ENCODE data around the gene DTYMK.
A peak's percentile ranks its signal among the peaks of the same experiment; 100 is the strongest.
"Not testable (repeated sequence)": the region's sequence is repeated elsewhere in the genome, so short reads cannot be mapped to it uniquely, and the experiment has no call there.

The DTYMK gene, protein sequence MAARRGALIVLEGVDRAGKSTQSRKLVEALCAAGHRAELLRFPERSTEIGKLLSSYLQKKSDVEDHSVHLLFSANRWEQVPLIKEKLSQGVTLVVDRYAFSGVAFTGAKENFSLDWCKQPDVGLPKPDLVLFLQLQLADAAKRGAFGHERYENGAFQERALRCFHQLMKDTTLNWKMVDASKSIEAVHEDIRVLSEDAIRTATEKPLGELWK
- 10.0 to 10.7 reads per million in 2 donors for total RNA-seq

DNA sequence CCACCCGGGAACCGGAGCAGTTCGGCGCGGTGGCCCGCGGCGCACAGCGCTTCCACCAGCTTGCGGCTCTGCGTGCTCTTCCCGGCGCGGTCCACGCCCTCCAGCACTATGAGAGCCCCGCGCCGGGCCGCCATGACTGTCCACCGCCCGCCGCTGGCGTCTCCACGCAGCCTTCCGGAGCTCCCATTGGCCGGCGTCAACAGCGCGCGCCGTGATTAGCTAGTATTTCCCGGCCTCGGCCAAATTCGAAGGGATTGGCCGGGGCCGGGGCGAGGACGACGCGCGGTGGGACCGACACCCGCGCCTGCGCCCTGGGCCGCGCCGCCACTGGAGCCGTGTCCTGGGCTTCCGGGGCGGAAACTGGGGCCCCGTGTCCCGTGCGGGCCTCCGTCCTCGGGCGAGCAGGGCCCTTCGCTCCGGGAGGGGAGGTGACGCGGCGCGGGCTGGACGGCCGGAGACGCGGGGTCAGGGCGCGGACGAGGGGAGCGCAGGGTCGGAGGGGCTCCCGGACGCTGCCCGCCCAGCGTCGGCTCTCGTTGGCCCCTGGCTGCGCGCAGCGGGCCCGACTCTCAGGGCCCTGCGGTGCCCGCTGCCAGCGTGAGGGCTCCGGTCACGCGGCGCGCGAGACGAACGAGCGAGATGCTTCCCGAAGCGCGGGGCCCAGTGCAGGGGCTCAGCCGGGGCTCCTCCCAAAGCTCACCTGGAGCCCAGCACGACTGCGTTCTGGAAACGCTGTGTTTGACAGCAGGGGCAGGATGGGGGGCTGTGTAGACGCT lies at the start of gene DTYMK:
Gene DTYMK, minus strand, starts transcription at position 166 of the 776 bp plus-strand sequence. Its CDS starts 32 bp downstream, at position 134.
- peak; percentile 97 for DNase-seq

DNA sequence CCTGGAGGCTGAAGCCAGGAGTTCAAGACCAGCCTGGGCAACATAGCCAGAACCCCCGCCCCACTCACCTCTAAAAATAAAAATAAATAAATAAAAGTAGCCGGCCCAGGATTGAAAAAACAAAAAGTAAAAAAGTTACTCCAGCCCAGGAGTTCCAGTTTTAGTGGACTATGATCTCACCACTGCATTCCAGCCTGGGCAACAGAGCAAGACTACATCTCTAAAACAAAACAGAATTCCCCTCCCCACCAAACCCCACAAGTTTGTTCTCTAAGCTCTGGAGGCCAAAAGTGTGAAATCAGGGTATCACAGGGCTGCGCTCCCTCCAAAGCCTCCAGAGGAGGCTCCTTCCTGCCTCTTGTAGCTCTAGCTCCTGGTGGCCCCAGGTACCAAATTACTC lies 49.5 kb upstream of the DTYMK start:
- DNase-seq: no peak

DNA sequence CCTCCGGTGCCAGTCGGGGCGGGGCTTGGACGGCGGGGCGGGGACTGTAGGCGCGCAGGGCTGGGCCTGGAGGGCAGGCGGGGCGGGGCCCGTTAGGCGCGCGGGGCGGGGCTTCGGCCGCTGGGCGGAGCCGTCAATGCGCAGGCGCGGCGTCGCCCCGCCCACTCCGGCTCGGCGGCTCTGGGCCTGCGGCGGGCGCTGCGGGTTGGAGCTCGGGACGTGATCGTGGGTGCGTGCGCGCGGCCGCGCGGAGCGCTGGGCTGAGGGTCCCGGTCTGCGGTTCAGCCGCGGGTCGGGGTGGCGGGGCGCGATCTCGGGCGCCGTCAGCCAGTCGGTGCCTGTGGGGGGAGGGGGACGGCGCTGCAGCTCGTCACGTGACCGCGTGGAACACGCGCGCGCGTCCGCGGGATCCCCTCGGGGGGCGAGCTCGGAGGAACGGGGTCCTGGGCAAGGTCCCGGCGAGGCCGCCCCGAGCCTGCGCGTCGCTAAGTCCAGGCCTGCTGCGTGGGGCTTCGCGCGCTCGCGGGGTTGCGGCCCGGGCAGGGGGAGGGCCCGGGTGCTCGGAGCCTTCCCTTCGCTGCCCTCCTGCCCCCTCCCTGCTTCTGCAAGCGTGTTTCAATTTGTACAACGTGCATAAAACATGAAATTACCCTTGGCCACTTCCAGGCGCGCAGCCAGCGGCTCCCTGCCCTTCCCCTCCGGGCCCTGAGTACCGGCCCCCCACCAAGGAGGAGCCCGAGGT lies 48.0 kb upstream of the DTYMK start, which contains the start of gene D2HGDH:
Gene D2HGDH, plus strand, starts transcription at position 164 of the 742 bp plus-strand sequence. CDS start 595 bp downstream, outside the sequence.
- peak; percentile 91 for DNase-seq

DNA sequence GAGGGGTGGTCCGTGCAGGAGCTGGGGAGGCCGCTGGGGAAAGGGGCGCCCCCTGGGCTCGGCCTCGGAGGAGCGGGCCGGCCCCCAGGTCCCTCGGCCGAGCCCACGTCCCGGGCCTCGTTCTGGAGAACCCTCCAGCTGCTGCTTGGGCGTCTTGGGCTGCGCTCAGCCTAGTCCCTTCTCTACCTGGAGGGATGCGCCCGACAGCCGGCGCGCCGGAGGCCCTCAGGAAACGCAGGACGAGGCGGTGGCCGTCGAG lies 47.5 kb upstream of the DTYMK start:
- no peak for DNase-seq

DNA sequence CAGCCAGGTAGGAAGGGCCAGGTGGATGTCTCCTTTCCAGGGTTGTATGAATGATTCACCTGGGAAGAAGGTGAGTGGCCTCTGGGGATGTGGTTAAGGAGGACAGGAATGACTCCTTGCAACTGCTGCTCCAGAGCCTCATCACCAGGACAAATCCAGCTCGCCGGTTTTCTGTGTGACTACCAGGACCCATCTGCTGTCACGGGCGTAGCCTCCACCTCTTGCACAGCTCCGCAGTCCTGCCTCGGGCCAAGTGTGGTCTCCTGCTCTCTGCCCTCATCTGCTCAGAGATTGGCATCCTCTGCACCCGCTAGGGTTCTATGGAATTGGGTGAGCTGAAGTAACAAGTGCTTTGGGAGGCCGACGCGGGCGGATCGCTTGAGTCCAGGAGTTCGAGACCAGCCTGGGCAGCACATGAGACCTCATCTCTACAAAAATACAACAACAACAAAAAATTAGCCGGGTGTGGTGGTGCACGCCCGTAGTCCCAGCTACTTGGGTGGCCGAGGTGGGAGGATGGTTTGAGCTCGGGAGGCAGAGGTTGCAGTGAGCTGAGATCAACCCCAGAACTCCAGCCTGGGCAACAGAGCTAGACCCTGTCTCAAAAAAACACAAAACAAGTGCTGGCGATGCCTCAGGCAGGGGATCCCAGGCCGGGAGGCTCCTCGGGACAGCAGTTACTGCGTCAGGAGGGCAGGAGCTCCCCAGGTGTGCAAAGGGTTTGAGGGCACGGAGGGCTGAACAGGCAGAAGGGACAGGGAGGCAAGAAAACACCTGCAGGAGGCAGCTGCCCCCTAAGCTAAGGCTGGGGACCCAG lies 47.0 kb upstream of the DTYMK start:
- DNase-seq: no peak

DNA sequence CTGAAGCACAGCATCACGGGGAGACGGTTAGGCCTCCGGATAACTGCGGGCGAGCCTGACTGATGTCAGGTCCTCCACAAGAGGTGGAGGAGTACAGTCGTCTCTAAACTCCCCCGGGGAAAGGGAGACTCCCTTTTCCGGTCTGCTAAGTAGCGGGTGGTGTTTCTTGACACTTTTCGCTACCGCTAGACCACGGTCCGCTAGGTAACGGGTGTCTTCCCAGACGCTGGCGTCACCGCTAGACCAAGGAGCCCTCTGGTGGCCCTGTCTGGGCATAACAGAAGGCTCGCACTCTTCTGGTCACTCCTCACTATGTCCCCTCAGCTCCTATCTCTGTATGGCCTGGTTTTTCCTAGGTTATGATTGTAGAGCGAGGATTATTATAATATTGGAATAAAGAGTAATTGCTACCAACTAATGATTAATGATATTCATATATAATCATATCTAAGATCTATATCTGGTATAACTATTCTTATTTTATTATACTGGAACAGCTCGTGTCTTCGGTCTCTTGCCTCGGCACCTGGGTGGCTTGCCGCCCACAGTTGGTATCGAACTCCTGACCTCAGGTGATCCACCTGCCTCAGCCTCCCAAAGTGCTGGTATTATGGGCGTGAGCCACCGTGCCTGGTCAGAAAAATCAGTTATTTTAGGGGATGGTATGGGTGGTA lies 46.0 kb upstream of the DTYMK start:
- not testable (repeated sequence) for DNase-seq

DNA sequence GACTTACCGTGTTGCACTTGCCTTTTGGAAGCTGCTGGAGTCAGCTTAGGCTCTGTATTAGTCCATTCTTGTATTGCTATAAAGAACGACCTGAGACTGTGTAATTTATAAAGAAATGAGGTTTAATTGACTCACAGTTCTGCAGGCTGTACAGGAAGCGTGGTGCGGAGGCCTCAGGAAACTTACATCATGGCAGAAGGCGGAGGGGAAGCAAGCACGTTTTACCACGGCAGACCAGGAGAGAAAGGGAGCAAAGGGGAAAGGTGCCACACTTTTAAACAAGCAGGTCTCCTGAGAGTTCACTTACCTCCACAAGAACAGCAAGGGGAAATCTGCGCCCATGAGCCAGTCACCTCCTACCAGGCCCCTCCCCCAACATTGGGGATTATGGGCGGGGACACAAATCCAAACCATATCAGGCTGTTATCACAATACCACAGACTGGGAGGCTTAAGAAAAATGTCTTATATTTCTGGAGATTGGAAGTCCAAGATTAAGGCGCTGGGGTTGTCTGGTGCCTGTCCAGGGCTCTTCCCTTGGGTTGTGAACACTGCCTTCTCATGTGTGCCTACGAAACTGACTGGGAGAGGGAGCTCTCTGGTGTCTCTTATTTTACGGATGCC lies 44.2 kb upstream of the DTYMK start:
- no peak for DNase-seq

DNA sequence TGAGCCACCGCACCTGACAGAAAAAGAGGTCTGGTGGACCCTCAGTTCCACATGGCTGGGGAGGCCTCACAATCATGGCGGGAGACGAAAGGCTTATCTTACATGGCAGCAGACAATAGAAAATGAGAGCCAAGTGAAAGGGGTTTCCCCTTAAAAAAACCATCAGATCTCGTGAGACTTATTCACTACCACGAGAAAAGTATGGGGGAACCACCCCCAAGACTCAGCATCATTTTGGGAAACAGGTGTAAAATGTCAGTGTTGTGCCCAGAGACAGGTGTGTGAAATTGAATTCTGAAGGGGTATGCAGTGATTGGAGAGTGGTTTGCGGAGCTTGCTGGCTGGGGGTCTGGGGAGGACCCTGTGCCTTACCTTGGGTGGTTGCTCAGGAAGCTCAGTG lies 43.3 kb upstream of the DTYMK start:
- DNase-seq: no peak

DNA sequence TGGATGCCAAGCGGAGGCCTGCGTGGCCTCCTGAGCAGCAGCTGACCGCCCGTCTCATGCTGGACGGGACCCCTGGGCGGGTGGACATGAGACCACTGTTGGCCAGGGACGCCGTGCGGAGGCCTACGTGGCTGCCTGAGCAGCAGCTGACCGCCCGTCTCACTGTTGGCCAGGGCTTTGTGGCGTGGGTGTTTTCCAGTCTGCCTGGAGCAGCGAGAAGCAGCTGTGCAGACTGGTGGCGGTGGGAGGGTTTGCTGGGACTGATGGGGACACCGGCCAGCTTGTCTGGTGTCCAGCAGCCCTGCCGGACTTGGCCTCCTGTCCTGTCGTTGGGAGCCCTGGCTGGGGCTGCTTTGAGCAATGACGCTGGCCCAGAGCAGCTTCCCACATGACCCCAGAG lies 42.0 kb upstream of the DTYMK start:
- DNase-seq: no peak

DNA sequence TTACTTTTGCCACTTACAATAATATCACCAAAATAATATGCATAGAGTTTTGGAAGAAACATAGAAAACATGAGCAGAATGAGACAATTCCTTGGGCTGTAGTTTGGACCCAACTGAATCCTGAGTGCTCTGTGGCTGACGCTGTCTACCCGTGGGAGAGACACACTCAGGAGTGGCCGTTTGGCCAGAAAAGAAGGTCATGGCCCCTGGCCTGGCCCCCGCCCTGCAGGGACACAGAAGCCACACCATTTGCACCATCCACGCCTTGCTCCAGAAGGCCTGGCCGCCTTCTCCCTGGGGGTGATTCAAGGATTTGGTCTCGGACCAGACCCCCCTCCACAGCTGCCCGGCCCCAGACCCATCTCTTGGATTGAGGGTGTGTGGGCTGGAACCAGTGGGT lies 41.4 kb upstream of the DTYMK start:
- no peak for DNase-seq

DNA sequence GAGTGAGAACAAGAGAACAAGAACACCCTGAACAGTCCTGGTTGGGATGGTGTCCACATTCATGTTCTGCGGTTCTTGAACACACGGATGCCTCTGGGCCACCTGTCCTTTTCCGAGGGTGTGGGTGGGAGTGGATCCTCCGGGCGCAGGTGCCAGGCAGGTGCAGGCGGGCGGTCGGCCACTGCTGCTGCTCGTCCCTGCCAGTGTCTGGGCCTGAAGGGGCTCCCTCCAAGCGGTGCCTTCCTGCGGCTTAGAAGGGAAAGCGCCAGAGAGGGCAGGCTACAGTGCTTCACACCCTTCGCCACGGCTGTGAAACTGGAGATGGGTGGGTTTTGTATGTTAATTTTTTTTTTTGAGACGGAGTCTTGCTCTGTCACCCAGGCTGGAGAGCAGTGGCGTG lies 39.8 kb upstream of the DTYMK start:
- no peak for DNase-seq

DNA sequence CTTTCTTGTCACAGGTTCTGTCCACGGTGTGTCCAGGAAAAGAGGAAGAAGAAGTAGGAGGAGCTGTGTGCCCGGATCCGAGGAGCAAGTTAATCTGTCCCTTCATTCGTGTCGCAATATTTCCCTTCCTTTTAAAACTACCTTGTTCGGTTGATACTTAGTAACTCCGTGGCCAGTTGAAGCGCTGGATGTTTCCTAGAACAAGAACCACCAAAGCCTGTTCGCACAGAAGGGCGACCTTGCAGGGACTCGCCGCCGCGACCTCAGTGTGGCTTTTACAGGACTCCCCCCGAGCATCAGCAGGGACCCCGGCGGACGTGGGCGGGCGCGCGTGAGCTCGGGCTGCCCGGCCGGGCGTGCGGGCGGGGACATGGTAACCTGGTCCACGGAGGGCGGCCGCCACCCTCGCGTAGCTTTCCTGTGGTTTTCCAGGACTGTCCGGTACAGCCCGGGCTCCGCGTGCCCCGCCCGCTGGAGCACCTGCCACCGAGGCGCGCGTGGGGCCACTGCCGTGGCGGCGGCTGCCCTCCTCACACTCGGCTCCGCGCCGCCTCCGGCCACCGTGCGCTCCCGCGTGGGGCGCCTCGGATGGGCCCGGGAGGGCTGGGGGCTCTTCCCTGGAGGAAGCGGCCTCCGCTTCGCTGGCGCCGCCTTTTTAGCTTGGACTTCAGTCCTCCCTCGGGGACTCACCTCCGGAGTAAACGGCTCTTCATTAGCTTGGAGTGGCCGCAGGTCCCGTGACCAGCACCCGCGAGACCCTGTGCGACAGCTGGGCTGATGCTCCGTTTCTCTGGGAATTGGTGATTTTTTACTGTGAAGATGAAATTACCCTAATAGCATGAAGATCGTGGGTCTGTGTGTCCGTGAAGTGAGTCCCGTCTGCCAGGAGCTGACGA lies 38.6 kb upstream of the DTYMK start:
- no peak for DNase-seq

DNA sequence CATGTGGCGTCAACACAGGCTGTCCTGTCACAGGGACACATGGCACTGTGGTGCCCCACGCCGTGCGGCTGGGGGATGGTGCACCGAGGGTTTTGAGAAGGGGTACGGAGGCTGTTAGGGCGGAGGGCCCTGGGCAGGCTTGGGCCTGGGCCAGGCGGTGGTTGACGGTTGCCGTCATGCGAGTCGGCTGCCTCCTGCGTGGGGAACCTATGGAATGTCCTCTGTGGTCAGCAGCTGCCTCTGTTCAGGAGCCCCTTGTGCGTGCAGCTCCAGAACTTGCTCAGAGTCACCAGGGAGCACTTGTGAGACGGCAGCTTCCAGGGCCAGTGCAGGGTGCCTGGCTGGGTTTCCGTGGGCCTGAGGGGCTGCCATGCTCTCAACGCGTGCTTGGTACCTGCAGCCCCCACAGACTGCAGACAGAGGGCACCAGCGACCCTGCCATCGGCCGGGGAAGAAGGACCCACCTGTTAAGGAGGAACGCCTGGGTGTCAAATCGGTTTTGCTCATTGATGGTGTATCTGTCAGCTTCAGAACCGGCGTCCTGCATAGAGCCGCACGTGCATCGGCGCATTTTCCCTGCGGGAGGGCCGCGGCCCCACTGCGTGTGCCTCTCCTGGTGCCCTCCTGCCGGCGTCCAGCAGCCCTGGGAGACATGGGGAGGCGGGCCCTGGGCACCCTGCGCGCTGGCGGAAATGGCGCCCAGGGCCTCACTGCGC lies 37.8 kb upstream of the DTYMK start:
- no peak for DNase-seq

DNA sequence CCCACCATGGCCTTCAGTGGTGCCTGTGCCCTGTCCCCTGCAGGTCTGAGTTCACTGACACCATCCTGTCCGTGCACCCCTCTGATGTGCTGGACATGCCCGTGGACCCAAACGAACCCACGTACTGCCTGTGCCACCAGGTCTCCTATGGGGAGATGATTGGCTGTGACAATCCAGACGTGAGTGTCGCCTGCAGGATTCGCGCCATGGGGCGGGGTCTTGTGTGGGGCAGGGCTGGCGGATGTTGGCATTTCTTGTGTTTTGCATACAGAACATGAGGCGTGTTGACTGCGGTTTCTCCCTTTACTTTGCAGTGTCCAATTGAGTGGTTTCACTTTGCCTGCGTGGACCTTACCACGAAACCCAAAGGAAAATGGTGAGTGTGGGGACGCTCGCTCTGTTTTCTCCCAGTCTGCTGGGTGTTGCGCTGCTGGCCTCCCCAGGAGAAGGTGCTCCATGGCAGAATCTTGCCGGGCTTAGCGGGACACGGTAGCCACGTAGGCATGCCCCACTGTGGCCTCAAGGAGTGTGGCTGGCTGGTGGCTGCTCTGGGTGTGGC lies 36.4 kb upstream of the DTYMK start:
- no peak for DNase-seq

DNA sequence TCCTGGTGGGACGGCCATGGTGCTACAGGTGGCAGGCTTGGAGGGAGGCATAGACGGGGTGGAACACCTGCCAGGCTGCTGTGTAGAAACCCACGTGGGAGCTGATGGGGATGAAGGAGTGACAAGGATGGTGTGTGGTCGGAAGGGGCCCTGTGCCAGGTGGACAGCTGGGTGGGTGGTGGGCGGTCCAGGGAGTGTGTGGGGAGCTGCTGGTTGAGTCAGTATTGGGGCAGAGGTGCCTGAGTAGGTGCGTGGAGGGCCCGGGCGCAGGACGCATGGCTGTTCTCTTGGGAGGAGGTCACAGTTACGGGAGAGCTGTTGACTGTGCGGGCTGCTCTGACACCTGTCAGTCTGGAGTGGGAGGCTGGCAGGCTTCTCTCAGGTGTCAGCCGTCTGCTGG lies 35.2 kb upstream of the DTYMK start:
- DNase-seq: no peak

DNA sequence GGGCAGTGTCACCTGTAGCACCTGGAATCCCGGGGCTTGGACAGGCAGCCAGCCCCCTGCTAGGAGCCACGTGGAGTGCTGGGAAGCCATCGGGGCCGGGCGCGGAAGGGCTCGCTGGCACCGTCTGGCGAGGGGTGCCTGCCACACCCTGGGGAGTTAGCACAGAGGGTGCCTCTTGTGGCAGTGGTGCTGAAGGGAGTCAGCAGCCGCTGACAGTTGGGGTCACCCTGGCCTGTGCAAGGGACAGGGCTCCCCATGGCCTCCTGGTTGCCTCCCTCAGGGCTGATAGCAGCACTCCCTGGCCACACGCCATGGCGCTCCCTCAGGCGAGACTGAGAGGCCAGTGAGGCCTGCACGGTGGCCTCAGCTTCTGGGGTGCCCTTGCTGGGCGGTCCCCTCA lies 33.9 kb upstream of the DTYMK start:
- DNase-seq: no peak

DNA sequence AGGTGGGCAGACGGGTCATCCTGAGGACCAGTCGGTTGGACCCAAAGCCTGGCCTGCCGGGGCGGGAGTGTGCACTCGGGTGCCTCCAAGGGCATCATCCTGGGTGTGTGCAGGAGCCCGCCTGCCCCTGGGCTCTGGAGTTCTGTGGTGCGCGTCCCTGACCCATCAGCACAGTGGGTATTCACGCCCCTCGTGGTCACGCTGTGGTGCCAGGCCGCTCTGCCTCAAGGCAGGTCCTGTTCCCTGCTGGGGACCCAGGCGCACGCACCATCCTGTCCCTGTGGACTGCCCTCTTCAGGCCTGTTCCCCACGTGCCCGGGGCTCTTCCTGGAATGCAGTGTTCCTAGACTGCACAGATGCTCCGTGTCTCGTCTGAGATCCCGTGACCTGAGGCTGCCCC lies 33.5 kb upstream of the DTYMK start:
- DNase-seq: no peak

DNA sequence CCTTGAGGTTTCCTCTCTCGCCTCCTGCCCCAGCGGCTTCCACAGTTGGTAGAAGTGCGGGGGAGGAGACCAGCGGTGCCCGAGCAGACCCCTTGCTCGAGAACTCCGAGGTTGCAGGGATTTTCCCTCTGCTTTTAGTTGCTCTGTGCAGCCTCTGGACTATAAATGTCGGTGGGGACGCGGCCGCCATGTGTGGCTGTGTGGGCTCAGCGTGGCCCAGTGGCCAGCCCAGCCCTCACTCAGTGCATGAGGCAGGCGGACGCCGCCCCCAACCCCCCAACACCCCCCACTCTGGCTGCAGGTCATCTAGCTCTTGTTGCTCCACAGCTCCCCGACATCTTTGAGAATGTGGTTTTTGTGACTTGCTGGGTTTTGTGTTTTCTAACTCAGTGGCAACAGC lies 32.5 kb upstream of the DTYMK start:
- DNase-seq: no peak

DNA sequence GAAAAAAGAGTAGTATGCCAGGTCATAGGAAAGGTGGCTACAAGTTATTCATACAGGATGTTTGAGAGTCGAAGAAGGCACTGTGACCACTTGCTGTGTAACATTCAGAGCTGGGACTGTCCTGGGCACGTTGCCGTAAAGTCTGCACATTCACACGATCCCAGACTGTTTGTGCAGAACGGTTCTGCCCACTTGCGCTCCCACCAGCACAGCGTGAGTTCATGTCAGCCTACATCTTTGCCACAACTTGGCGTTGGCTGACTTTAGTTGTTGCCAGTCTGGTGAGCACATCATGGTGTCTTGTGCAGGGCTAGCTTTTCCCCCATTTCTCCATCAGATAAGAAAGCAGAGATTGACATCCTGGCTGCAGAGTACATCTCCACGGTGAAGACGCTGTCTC lies 22.3 kb upstream of the DTYMK start:
- no peak for DNase-seq

DNA sequence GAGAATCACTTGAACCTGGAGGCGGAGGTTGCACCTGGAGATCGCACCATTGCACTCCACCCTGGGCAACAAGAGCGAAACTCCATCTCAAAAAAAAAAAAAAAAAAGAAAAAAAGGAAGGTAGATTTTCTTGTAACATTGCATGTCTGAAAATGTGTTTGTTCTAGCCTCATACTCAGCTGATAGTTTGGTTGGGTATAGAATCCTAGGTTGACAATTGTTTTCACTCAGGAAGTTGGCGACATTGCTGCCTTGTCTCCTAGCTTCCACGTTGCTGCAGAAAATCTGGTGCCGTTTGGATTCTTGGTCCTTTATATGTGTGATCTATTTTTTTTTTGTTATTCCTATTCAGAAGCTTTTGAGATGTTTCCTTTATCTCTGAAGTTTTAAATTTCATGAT lies 19.9 kb upstream of the DTYMK start:
- no peak for DNase-seq
